Thyroid gland (tissue), 4 donors: Measurements from ENCODE around the gene VAMP5.

ENCODE experiments used
- POLR2A ChIP-seq, 2 donors: fragments of 450-650 bp; IDR thresholded peaks; one replicate each; pipeline ENCODE4 v1.6.1; 2017; ENCODE audit warnings: antibody characterized with exemption in 2 of 2, mild to moderate bottlenecking in 2 of 2, moderate library complexity in 1 of 2
- TF ChIP-seq, protein P1 (sequence below), 6 experiments: fragments of 200-600 bp in 3 of 6; fragments of 450-650 bp in 3 of 6; sonication (generic) in 3 of 6; IDR thresholded peaks; one replicate each; pipeline ENCODE4 v1.5.1; 2016 to 2019; ENCODE audit warnings: antibody characterized with exemption in 6 of 6, mild to moderate bottlenecking in 2 of 6, inconsistent platforms in 1 of 6, moderate library complexity in 1 of 6

- TF ChIP-seq, protein P1, sequence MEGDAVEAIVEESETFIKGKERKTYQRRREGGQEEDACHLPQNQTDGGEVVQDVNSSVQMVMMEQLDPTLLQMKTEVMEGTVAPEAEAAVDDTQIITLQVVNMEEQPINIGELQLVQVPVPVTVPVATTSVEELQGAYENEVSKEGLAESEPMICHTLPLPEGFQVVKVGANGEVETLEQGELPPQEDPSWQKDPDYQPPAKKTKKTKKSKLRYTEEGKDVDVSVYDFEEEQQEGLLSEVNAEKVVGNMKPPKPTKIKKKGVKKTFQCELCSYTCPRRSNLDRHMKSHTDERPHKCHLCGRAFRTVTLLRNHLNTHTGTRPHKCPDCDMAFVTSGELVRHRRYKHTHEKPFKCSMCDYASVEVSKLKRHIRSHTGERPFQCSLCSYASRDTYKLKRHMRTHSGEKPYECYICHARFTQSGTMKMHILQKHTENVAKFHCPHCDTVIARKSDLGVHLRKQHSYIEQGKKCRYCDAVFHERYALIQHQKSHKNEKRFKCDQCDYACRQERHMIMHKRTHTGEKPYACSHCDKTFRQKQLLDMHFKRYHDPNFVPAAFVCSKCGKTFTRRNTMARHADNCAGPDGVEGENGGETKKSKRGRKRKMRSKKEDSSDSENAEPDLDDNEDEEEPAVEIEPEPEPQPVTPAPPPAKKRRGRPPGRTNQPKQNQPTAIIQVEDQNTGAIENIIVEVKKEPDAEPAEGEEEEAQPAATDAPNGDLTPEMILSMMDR (IDR thresholded peaks at IDR 0.05): no peak
- no peak for TF ChIP-seq POLR2A (IDR thresholded peaks at IDR 0.05)
Observed at GRCh38 chr2:85611217-85611704, 27.0 kb downstream of the VAMP5 start.
